ENCODE results near the gene TRABD.
"Not testable (repeated sequence)": the region's sequence is repeated elsewhere in the genome, so short reads cannot be mapped to it uniquely, and the experiment has no call there.

Gene TRABD

DNA sequence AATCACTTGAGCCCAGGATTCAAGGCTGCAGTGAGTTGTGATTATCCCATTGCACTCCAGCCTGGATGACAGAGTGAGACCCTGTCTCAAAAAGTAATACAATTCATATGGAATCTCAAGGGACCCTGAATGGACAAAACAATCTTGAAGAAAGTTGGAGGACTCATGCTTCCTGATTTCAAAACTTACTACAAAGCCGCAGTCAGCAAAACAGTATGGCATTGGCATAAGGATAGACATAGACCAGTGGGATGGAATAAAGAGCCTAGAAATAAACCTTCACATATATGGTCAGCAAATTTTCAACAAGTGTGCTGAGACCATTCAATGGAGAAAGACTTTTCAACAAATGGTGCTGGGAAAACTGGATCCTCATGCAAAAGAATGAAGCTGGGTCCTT lies 17.6 kb downstream of the TRABD start:
- Histone ChIP-seq H3K79me2 (ENCODE audit: low read length) (peaks cover 17% of the 10 kb centered on the region), H2AFZ (ENCODE audit: low read length) (no peak overlapping the region), H4K20me1 (ENCODE audit: insufficient read depth, low read length) (no peaks in the 10 kb centered on the region), H3K36me3 (replicated peaks; ENCODE audit: insufficient read depth, low read length) (no peaks in the 10 kb centered on the region), H3K9me2 (replicated peaks; ENCODE audit: insufficient read depth, low read length) (no peaks in the 10 kb centered on the region), H3K4me3 (ENCODE audit: low read length) (no peak overlapping the region), H3K9ac (ENCODE audit: low read length) (no peak overlapping the region), H3K9me3 (replicated peaks; ENCODE audit: insufficient read depth, low read length) (no peaks in the 10 kb centered on the region), H3K4me1 (ENCODE audit: low read length) (peaks cover 7% of the 10 kb centered on the region; the same call in 1 of the 2 replicates), H3F3A (ENCODE audit: insufficient read depth, low read length) (0 out of 2 replicates have a peak, but pooled peaks cover 6% of the 10 kb centered on the region), H3K27me3 (replicated peaks; ENCODE audit: insufficient read depth, low read length) (no peaks in the 10 kb centered on the region), H3K4me2 (ENCODE audit: low read depth, low read length) (no peak overlapping the region), H3K27ac (ENCODE audit: low read length) (no peak overlapping the region)
- no peak for DNase-seq
- TF ChIP-seq, protein P1, sequence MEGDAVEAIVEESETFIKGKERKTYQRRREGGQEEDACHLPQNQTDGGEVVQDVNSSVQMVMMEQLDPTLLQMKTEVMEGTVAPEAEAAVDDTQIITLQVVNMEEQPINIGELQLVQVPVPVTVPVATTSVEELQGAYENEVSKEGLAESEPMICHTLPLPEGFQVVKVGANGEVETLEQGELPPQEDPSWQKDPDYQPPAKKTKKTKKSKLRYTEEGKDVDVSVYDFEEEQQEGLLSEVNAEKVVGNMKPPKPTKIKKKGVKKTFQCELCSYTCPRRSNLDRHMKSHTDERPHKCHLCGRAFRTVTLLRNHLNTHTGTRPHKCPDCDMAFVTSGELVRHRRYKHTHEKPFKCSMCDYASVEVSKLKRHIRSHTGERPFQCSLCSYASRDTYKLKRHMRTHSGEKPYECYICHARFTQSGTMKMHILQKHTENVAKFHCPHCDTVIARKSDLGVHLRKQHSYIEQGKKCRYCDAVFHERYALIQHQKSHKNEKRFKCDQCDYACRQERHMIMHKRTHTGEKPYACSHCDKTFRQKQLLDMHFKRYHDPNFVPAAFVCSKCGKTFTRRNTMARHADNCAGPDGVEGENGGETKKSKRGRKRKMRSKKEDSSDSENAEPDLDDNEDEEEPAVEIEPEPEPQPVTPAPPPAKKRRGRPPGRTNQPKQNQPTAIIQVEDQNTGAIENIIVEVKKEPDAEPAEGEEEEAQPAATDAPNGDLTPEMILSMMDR (IDR thresholded peaks at IDR 0.05; ENCODE audit: low read length) = no peak
- TF ChIP-seq EZH2phosphoT487 (IDR thresholded peaks at IDR 0.05; ENCODE audit: low read length) (no peak), EZH2 (optimal IDR thresholded peaks at IDR 0.05; ENCODE audit: low read depth, low read length) (no peak)

DNA sequence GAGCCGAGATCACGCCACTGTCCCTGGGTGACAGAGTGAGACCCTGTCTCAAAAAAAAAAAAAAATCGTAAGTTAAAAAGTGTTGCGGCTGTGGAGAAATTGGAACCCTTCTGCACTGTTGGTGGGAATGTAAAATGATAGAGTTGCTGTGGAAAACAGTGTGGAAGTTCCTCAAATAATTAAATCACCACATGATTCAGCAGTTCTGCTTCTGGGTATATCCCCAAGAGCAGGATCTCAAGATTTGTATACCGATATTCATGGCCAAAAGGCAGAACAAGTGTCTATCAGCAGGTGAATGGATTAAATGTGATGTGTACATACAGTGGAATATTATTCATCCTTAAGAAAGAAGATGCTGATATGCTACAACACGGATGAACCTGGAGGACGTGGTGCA lies 18.9 kb downstream of the TRABD start:
- H3K4me2 ChIP-seq (ENCODE audit: low read depth, low read length) = no peak overlapping the region
- no peak overlapping the region for H3K9ac ChIP-seq (ENCODE audit: low read length)
- H3K36me3 ChIP-seq (replicated peaks; ENCODE audit: insufficient read depth, low read length) = no peaks in the 10 kb centered on the region
- TF ChIP-seq EZH2 (optimal IDR thresholded peaks at IDR 0.05; ENCODE audit: low read depth, low read length) (no peak), EZH2phosphoT487 (IDR thresholded peaks at IDR 0.05; ENCODE audit: low read length) (no peak)
- TF ChIP-seq, protein P1 (IDR thresholded peaks at IDR 0.05; ENCODE audit: low read length) = no peak
- H3K4me1 ChIP-seq (ENCODE audit: low read length) = peaks cover 7% of the 10 kb centered on the region; the same call in 1 of the 2 replicates
- H3K79me2 ChIP-seq (ENCODE audit: low read length) = peaks cover 17% of the 10 kb centered on the region
- H3K27me3 ChIP-seq (replicated peaks; ENCODE audit: insufficient read depth, low read length) = no peaks in the 10 kb centered on the region
- no peaks in the 10 kb centered on the region for H3K9me2 ChIP-seq (replicated peaks; ENCODE audit: insufficient read depth, low read length)
- H3K27ac ChIP-seq (ENCODE audit: low read length) = no peak overlapping the region
- no peaks in the 10 kb centered on the region for H4K20me1 ChIP-seq (ENCODE audit: insufficient read depth, low read length)
- H2AFZ ChIP-seq (ENCODE audit: low read length) = no peak overlapping the region
- no peaks in the 10 kb centered on the region for H3K9me3 ChIP-seq (replicated peaks; ENCODE audit: insufficient read depth, low read length)
- no peak for DNase-seq
- H3K4me3 ChIP-seq (ENCODE audit: low read length) = no peak overlapping the region
- H3F3A ChIP-seq (ENCODE audit: insufficient read depth, low read length) = no peaks in the 10 kb centered on the region

DNA sequence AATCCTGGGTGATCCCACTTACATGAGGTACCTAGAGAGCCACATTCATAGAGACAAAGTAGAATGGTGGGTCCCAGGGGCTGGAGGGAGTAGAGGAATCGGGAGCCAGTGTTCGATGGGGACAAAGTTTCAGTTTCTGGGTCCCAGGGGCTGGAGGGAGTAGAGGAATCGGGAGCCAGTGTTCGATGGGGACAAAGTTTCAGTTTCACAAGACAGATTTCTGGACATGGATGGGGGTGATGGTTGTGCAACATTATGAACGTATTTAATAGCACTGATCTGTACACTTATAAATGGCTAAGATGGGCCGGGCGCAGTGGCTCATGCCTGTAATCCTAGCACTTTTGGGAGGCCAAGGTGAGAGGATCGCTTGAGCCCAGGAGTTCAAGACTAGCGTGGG lies 19.3 kb downstream of the TRABD start:
- H3K36me3 ChIP-seq (replicated peaks; ENCODE audit: insufficient read depth, low read length); H3K4me1 ChIP-seq (ENCODE audit: low read length); H4K20me1 ChIP-seq (ENCODE audit: insufficient read depth, low read length); H3K27me3 ChIP-seq (replicated peaks; ENCODE audit: insufficient read depth, low read length); H3K9me2 ChIP-seq (replicated peaks; ENCODE audit: insufficient read depth, low read length); H3K9me3 ChIP-seq (replicated peaks; ENCODE audit: insufficient read depth, low read length); DNase-seq; H2AFZ ChIP-seq (ENCODE audit: low read length); H3F3A ChIP-seq (ENCODE audit: insufficient read depth, low read length); H3K4me2 ChIP-seq (ENCODE audit: low read depth, low read length); H3K9ac ChIP-seq (ENCODE audit: low read length); H3K4me3 ChIP-seq (ENCODE audit: low read length); H3K27ac ChIP-seq (ENCODE audit: low read length): not testable (repeated sequence)
- H3K79me2 ChIP-seq (ENCODE audit: low read length) = peaks cover 17% of the 10 kb centered on the region

DNA sequence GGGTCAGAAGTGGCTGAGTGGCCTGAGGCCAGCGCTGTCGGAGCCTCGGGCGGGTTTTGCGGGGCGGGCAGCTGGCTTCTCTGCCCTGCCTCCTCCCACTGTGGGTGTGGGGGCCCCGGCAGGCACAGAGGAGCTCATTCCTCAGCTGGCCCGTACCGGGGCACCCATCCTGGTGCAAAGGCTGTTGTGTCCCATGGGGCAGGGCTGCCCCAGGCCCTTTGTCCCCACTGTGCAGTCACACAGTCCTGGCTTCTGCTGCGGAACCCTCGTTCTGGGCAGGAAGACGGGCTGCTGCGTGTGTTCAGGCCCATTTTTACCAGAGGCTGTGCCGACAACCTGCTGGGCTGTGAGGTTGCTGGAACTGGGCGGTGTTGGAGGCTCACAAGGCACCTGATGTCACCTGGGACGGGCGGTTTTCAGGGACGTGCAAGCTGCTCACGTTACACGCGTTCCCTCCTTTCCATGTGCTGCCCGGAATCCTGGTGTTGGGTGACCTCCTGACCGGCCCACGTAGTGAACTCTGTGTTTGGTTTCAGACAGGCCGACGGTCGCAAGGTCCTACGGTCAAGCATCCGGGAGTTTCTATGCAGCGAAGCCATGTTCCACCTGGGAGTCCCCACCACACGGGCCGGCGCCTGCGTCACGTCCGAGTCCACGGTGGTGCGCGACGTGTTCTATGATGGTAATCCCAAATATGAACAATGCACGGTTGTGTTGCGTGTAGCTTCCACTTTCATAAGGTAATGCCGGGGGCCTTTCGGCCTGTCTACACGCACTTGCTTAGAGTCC lies 20.3 kb downstream of the TRABD start:
- no peak overlapping the region for H3K9ac ChIP-seq (ENCODE audit: low read length)
- no peaks in the 10 kb centered on the region for H3K9me3 ChIP-seq (replicated peaks; ENCODE audit: insufficient read depth, low read length)
- TF ChIP-seq EZH2phosphoT487 (IDR thresholded peaks at IDR 0.05; ENCODE audit: low read length) (no peak), EZH2 (optimal IDR thresholded peaks at IDR 0.05; ENCODE audit: low read depth, low read length) (no peak)
- TF ChIP-seq, protein P1 (IDR thresholded peaks at IDR 0.05; ENCODE audit: low read length) = no peak
- peaks cover 7% of the 10 kb centered on the region; the same call in 1 of the 2 replicates for H3K4me1 ChIP-seq (ENCODE audit: low read length)
- H3F3A ChIP-seq (ENCODE audit: insufficient read depth, low read length) = no peaks in the 10 kb centered on the region
- no peak overlapping the region for H3K27ac ChIP-seq (ENCODE audit: low read length)
- H3K9me2 ChIP-seq (replicated peaks; ENCODE audit: insufficient read depth, low read length) = no peaks in the 10 kb centered on the region
- no peaks in the 10 kb centered on the region for H3K27me3 ChIP-seq (replicated peaks; ENCODE audit: insufficient read depth, low read length)
- H2AFZ ChIP-seq (ENCODE audit: low read length) = no peak overlapping the region
- no peak overlapping the region for H3K4me3 ChIP-seq (ENCODE audit: low read length)
- peaks cover 17% of the 10 kb centered on the region for H3K79me2 ChIP-seq (ENCODE audit: low read length)
- no peak for DNase-seq
- H4K20me1 ChIP-seq (ENCODE audit: insufficient read depth, low read length) = no peaks in the 10 kb centered on the region
- H3K36me3 ChIP-seq (replicated peaks; ENCODE audit: insufficient read depth, low read length) = no peaks in the 10 kb centered on the region
- no peak overlapping the region for H3K4me2 ChIP-seq (ENCODE audit: low read depth, low read length)
